ENCODE data around the gene PPP6R2. TPM values are rescaled to one million over a fixed set of nuclear protein-coding genes. Genes with fewer than 3 reads are reported as not detected.

The PPP6R2 gene
- polyA plus RNA-seq, 6 donors from 2014 or later = 11.9 to 28.1 (median 16.2) TPM

DNA sequence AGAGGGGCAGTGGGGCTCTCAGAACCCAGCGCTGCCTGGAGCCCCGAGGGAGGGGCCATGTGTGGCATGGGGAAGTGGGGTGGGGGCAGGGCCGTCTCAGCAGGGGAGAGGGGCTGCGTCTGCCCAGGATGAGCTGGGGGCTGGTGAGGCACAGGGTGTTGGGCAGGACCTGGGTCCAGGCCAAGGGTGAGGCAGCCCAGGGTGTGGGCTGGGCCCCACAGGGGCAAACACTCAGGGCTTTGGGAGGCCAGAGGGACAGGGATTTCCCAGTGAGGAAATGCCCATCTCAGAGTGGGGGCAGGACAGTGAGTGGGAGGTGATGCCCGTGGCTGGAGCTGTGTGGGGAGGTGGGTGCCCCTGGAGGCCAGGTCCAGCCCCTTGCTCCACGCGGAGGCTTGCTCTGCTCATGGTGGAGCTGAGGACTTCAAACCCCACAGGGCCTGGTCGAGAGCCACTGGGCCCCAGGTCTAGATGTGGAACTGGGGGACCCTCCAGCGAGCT, 41.0 kb upstream of the PPP6R2 start:
- DNase-seq (no peak), ATAC-seq (ENCODE audit: low read depth in 2 of 2) (no peak)
- H3K4me1 Mint-ChIP-seq = peaks cover 54 to 55% (median 54%) of the 10 kb centered on the region in 3 donors
- H3K27me3 Mint-ChIP-seq = peaks cover 6 to 47% (median 7%) of the 10 kb centered on the region in 3 donors
- peak overlapping the region; percentile 35 to 83 (median 60) for H3K4me3 Mint-ChIP-seq
- no peaks in the 10 kb centered on the region for H3K36me3 Mint-ChIP-seq
- peak overlapping the region in 4 of 6 donors; percentile 27 to 88 (median 57) for H3K27ac Mint-ChIP-seq
- no peaks in the 10 kb centered on the region for H3K9me3 Mint-ChIP-seq

DNA sequence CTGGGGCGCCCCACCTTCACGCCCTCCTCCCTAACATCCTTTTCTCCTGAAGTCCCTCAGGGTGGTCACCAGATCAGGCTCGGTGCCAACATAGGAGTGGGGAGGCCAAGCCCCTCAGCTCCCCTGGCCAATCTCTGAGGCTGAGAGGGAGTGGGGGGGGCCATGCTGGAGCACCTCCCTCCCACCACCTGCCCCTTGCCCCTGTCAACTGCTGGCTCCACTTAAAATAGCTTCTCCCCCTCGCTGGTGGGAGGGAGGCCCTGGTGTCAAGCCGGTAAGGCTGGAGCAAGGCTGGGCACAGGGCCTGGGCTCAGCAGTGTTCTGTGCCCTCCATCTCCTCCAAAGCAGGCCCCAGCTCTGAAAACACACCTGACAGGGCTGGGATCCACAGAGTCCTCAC, 40.6 kb upstream of the PPP6R2 start:
- peak overlapping the region in 5 of 6 donors; percentile 57 to 88 (median 72) for H3K27ac Mint-ChIP-seq
- H3K27me3 Mint-ChIP-seq = peaks cover 6 to 42% (median 7%) of the 10 kb centered on the region in 3 donors
- H3K9me3 Mint-ChIP-seq = no peaks in the 10 kb centered on the region
- DNase-seq = no peak
- peak overlapping the region in 4 of 8 donors; percentile 47 to 81 (median 64) for H3K4me3 Mint-ChIP-seq
- H3K36me3 Mint-ChIP-seq = no peaks in the 10 kb centered on the region
- peaks cover 54 to 55% (median 54%) of the 10 kb centered on the region in 3 donors for H3K4me1 Mint-ChIP-seq
- no peak for ATAC-seq (ENCODE audit: low read depth in 2 of 2)

DNA sequence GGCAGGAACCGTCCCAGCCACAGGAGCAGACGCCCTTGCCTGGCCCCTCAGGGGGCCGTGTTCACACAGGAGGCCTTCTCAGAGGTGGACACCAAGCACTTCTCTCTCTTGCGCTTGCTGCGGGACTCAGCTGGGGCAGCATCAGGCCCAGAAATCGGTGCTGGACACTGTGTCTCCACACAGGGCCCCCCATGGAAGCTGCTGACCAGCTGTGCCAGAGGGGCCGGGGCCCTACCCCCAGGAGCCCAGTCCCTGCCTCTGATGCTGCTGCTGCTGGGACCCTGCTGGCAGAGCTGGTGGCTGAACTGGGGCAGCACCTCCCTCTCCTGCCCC, 39.6 kb upstream of the PPP6R2 start:
- H3K27me3 Mint-ChIP-seq = peaks cover 6 to 33% (median 9%) of the 10 kb centered on the region in 3 donors
- H3K27ac Mint-ChIP-seq = peak overlapping the region in 2 of 6 donors; percentile 88 to 94
- no peaks in the 10 kb centered on the region for H3K9me3 Mint-ChIP-seq
- H3K4me1 Mint-ChIP-seq = peaks cover 54 to 57% (median 56%) of the 10 kb centered on the region in 3 donors
- H3K36me3 Mint-ChIP-seq = no peaks in the 10 kb centered on the region
- no peak for DNase-seq
- no peak for ATAC-seq (ENCODE audit: low read depth in 2 of 2)
- peak overlapping the region in 2 of 8 donors; percentile 57 to 78 for H3K4me3 Mint-ChIP-seq

DNA sequence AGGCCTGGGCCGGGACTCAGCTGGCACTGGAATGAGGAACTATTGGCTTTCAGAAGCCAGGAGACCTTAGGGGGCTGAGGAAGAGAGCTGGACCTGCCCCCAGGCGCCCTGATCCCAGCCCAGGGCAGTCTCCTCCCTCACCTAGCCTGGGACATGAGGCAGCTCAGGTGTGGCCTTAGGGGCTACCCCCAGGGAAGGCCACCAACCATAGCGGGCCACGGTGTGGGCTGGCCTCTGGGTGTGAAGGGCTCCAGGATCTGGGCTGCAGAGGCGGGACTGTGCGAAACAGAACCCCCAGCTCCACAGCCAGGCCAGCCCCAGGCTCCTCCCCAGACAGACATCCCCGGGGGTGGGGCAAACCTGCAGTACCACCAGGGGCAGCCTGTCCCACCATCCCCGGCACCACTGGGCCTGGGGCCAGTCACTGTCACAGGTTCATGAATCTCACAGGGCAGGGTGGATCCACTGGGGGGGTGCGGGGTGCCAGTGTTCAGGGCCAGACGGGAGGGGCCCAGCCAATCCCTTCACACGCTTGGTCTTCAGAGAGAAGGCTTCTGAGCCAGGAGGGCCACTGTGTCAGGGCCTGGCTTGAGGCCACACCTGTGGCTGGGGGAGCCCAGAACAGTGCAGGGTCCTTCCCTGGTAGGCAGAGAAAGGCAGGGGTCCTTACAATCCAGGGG, 39.1 kb upstream of the PPP6R2 start:
- Mint-ChIP-seq H3K9me3 (no peaks in the 10 kb centered on the region), H3K4me3 (peak overlapping the region in 6 of 8 donors; percentile 49 to 84 (median 76)), H3K27ac (peak overlapping the region in 5 of 6 donors; percentile 72 to 91 (median 86)), H3K27me3 (peaks cover 6 to 34% (median 14%) of the 10 kb centered on the region in 3 donors), H3K4me1 (peaks cover 56 to 59% (median 58%) of the 10 kb centered on the region in 3 donors), H3K36me3 (no peaks in the 10 kb centered on the region)
- DNase-seq (no peak), ATAC-seq (ENCODE audit: low read depth in 2 of 2) (peak; percentile 11 to 25)

DNA sequence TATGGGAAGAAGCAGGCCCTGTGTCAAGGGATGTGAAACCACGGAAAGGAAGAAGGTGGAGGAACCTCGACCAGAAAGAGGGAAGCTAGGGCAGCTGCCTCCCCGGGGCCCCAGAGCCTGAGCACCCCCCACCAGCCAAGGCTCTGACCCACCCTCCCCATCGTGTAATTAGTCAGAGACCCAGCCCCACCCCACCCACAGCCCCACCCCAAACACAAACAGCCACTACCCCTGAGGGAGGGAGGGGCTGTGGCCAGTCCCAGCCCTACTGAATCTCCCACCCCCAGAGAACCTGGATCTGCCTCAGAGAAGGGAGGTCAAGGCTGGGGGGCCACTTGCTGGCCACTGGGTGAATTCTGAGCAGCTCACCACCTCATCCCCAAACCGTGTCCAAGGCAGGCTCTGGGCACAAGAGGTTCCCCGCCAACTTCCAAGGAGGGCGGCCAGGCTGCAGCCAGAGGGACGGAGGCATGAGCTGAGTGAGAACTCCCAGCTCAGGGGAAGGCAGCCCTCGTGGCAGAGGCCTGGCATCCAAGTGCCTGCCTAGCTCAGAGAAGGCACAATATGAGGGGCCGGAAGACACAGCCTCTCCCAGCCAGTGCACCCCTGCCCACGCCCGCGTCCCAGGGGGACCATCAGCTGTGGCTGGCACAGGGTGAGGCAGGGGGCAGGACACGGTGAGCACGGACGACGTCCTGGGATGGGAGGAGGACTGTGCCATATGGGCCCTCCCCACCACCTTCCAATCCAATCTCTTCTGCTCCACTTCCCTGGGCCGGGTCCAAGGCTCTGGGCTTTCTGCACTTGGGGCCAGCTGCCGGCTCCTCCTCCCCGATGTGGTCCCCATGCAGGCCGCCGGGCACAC, 38.4 kb upstream of the PPP6R2 start:
- H3K27me3 Mint-ChIP-seq = peaks cover 6 to 35% (median 14%) of the 10 kb centered on the region in 3 donors
- peak; percentile 15 to 29 for ATAC-seq (ENCODE audit: low read depth in 2 of 2)
- DNase-seq = peak; percentile 42
- peaks cover 59 to 62% (median 60%) of the 10 kb centered on the region in 3 donors for H3K4me1 Mint-ChIP-seq
- no peaks in the 10 kb centered on the region for H3K9me3 Mint-ChIP-seq
- no peaks in the 10 kb centered on the region for H3K36me3 Mint-ChIP-seq
- H3K27ac Mint-ChIP-seq = peak overlapping the region in 4 of 6 donors; percentile 77 to 91 (median 87)
- peak overlapping the region in 7 of 8 donors; percentile 42 to 84 (median 74) for H3K4me3 Mint-ChIP-seq

DNA sequence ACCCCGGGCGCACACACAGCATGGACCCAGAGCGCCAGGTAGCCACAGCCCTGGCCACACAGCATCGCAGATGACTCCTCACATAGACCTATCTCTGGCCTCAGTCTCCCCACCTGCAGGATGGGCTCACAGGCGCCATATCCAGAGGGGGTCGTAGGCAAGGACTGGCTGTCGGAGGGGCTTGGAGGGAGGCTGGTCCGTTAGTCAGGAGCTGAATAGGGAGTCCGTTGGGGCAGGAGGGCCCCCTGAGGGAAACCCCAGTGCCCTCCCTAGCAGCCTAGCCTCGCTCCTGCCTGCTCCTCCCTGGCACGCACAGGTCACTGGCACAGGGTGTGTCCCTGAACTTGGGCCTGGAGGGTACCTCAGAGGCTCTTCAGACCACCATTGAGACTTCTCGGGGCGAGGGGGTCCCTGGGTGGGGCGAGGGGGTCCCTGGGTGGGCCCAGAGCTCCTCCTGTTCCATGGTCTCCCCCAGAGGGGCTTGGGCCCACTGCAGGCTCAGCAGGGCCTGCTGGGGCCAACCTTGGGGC, 37.7 kb upstream of the PPP6R2 start:
- DNase-seq = no peak
- Mint-ChIP-seq H3K9me3 (no peaks in the 10 kb centered on the region), H3K27me3 (peaks cover 6 to 35% (median 14%) of the 10 kb centered on the region in 3 donors), H3K4me1 (peaks cover 59 to 62% (median 60%) of the 10 kb centered on the region in 3 donors), H3K27ac (peak overlapping the region in 1 of 6 donors; percentile 82), H3K4me3 (peak overlapping the region in 6 of 8 donors; percentile 20 to 84 (median 75)), H3K36me3 (no peaks in the 10 kb centered on the region)
- no peak for ATAC-seq (ENCODE audit: low read depth in 2 of 2)

DNA sequence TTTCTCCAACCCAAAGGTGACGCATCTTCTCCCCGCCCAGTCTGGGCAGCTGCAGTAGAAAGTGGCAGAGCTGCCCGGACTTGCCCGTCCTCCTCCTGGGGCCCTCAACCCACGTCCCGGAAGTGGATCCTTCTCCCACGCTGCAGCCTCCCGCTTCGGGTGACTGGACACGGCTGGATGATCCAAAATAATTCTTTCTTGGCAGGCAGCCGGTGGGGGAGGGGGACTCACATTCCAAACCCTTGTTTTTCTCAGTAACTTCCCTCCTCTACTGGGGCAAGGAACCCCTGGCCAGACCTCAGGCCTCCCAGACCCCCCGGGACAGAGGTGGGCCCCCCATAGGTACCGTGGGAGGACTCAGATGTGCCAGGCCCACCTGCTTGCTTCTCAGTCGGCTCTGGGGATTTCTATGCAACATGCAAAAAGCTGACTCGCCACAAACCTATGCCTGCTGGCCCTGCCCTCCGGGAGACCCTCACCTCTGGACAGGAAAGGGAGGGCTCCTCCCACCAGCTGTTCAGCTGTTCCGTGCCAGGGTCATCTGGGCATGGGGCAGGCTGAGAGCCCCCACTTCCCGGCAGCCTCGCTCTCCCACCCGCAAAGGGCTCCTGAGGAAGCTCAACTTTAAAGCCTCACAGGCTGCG, 37.1 kb upstream of the PPP6R2 start:
- Mint-ChIP-seq H3K27ac (peak overlapping the region in 3 of 6 donors; percentile 2 to 82 (median 52)), H3K9me3 (no peaks in the 10 kb centered on the region), H3K36me3 (no peaks in the 10 kb centered on the region), H3K4me3 (peak overlapping the region; percentile 63 to 89 (median 72)), H3K4me1 (peaks cover 56 to 58% (median 56%) of the 10 kb centered on the region in 3 donors), H3K27me3 (peaks cover 6 to 30% (median 14%) of the 10 kb centered on the region in 3 donors)
- DNase-seq (no peak), ATAC-seq (ENCODE audit: low read depth in 2 of 2) (peak in 1 of 2 donors; percentile 9)

DNA sequence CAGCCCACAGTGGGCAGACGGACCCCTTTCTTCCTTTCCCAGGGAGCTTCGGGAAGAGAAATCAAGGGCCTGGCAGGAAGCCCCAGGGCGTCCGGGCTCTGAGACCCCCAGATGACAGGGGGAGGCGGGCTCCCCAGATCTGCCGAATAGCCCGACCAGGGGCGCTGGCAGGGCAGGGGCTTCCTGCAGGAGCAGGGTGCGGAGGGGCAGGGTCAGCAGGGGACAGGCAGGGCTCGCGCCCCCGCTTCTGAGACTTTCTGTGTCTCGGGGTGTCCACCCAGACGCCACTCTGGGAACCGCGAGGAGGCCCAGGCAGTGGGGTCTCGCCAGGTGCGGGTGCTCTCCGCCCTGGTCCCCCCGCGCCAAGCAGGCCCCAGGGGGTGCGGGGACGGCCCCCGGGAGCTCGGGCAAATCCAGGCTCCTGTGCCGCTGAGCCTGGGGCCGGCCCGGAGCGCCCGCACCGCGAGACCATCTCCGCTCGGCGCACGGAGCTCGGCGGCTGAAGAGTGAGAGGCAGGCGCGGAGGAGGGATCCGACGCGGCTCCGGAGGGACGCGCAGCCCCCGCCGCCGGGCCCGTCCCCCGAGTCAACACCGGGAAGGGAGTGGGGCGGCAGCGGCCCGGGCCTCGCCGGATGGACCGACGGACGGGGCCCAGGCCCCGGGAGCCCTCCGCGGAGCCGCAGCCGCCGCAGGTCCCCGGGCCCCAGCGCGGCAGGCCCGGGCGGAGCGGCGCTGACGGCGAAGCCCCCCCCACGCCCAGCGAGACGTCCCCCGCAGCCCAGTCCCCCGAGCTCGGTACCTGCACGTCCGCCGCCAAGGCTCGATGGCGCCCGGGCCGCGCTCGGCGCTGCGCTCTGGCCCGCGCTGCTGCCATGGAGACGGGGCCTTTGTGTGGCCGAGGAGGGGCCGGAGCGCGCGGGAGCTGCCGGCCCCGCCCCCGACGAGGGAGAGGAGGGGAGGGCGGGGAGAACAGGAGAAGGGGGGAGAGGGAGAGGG, 36.1 kb upstream of the PPP6R2 start, which contains the start of gene PLXNB2:
TSS of gene PLXNB2 (minus strand) at position 894 of the 997 bp plus-strand sequence. CDS start 17,062 bp downstream, outside the sequence.
- DNase-seq = no peak
- no peaks in the 10 kb centered on the region for H3K9me3 Mint-ChIP-seq

DNA sequence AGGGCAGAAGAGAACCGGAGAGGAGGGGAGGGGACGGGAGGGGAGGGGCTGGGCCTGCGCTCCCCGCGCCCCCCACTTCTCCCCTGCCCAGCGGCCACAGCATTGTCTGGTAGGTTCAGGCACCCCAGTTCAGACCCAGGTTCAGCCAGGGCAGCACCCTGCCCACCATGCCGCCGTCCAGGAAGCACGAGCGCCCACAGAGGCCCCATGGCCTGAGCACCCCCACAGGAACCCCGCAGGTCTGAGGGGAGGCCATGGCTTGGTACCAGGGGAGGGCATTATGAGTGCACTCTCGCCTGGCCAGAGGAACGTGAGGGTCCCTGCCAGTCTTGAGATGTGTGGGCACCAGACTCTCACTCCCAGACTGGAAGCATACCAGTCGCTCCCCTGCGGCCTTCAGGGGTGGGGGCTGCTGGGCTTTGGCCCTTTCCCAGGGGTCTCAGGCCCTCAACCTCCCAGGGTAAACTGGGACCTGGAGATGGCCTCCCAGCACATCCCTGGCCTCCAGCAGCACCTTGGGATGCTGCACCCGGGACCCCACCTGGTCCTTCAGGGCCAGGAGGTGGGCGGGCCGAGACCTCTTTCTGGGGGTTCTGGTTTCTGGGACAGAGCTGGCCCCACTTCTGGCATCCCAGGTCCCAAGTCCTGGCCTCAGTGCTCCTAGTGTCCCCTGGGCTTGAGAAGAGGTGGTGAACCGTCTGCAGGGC, 35.1 kb upstream of the PPP6R2 start:
- peaks cover 6 to 28% (median 14%) of the 10 kb centered on the region in 3 donors for H3K27me3 Mint-ChIP-seq
- ATAC-seq (ENCODE audit: low read depth in 2 of 2) (no peak), DNase-seq (no peak)
- H3K4me3 Mint-ChIP-seq = peak overlapping the region; percentile 59 to 80 (median 68)
- H3K27ac Mint-ChIP-seq = peak overlapping the region in 2 of 6 donors; percentile 12 to 56
- no peaks in the 10 kb centered on the region for H3K36me3 Mint-ChIP-seq
- peaks cover 36 to 42% (median 38%) of the 10 kb centered on the region in 3 donors for H3K4me1 Mint-ChIP-seq
- no peaks in the 10 kb centered on the region for H3K9me3 Mint-ChIP-seq

More for the DNA sequence above, 36.1 kb upstream of the PPP6R2 start, which contains the start of gene PLXNB2:
- H3K4me1 Mint-ChIP-seq = peaks cover 46 to 50% (median 46%) of the 10 kb centered on the region in 3 donors
- peak within 1 kb of the TSS in 2 of 6 donors; percentile 12 to 82 for H3K27ac Mint-ChIP-seq
- peak; percentile 24 to 27 for ATAC-seq (ENCODE audit: low read depth in 2 of 2)
- H3K4me3 Mint-ChIP-seq = peak within 1 kb of the TSS; percentile 59 to 80 (median 72)
- peaks cover 6 to 28% (median 14%) of the 10 kb centered on the region in 3 donors for H3K27me3 Mint-ChIP-seq
- no peaks in the 10 kb centered on the region for H3K36me3 Mint-ChIP-seq

DNA sequence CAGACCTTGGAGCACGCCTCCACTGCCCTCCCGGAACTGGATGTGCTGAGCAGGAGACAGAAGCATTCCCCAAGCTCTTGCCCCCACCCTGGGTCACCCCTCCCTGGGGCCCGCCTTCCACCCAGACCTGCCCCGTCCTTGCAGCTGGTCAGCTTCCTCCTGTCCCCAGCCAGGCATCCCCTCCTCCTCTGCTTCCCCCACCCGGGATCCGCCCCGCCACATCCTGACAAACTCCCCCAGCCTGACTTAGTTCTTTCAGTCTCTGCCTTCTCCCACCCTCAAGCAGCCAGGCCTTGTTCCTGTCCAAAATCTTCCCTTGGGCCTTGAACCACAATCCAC, 34.6 kb upstream of the PPP6R2 start:
- peaks cover 6 to 28% (median 14%) of the 10 kb centered on the region in 3 donors for H3K27me3 Mint-ChIP-seq
- ATAC-seq (ENCODE audit: low read depth in 2 of 2) = no peak
- peak overlapping the region in 2 of 6 donors; percentile 12 to 56 for H3K27ac Mint-ChIP-seq
- no peaks in the 10 kb centered on the region for H3K9me3 Mint-ChIP-seq
- no peak for DNase-seq
- H3K4me3 Mint-ChIP-seq = peak overlapping the region; percentile 59 to 80 (median 74)
- H3K36me3 Mint-ChIP-seq = no peaks in the 10 kb centered on the region
- peaks cover 31 to 39% (median 33%) of the 10 kb centered on the region in 3 donors for H3K4me1 Mint-ChIP-seq

DNA sequence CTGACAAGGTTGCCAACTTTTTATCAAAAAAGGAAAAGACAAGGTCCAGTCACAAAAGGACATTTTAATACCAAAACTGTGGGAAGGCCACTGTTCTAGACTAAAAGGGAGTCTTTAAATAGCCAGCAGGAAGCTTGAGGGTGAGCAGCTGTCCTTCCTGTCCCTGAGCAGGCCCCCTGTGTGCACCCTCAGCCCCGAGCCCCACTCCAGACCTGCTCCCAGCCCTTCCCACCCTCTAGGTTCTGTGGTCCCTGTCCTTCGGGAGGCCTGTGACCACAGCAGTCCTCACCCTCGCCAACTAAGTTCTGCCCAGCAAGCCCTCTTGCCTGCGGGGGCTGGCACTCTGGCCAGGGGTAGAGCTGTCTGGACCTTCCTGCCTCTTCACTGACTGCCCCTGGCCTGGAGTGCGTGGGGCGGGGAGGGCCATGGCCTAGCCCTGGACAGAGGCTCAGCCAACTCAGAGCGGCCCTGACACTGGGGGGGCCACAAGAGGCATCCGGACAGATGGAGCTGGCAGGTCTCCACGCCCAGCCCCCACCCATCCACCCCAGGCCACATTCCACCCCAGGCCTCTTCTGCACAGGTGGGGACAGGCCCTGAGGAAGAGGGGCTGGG, 34.0 kb upstream of the PPP6R2 start:
- DNase-seq (no peak), ATAC-seq (ENCODE audit: low read depth in 2 of 2) (no peak)
- Mint-ChIP-seq H3K27me3 (peaks cover 6 to 26% (median 14%) of the 10 kb centered on the region in 3 donors), H3K36me3 (no peaks in the 10 kb centered on the region), H3K4me3 (peak overlapping the region in 7 of 8 donors; percentile 34 to 80 (median 74)), H3K9me3 (no peaks in the 10 kb centered on the region), H3K27ac (peak overlapping the region in 1 of 6 donors; percentile 56), H3K4me1 (peaks cover 31 to 34% (median 33%) of the 10 kb centered on the region in 3 donors)
